ENCODE measurements around the gene SCARB2.

The SCARB2 gene

DNA sequence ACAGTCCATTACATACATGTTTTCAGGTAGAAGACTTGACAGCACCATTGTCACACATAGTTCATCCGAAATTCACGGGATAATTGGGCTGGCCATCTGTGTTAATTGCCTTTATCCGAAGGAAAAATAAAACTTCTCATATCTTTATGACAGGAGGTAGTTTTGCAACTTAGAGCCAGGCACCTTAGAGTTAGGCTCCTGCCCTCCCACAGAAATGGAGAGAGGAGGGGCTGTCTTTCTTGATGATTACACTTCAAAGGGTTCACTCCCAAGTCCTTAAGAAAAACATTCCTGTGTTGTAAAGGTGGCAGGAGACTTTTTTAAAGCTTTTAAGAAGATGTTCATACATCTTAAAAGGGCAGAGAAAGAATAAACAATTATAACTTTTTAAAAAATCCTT, 10.5 kb upstream of the SCARB2 start:
- no peak for DNase-seq (ENCODE audit: low spot score)

DNA sequence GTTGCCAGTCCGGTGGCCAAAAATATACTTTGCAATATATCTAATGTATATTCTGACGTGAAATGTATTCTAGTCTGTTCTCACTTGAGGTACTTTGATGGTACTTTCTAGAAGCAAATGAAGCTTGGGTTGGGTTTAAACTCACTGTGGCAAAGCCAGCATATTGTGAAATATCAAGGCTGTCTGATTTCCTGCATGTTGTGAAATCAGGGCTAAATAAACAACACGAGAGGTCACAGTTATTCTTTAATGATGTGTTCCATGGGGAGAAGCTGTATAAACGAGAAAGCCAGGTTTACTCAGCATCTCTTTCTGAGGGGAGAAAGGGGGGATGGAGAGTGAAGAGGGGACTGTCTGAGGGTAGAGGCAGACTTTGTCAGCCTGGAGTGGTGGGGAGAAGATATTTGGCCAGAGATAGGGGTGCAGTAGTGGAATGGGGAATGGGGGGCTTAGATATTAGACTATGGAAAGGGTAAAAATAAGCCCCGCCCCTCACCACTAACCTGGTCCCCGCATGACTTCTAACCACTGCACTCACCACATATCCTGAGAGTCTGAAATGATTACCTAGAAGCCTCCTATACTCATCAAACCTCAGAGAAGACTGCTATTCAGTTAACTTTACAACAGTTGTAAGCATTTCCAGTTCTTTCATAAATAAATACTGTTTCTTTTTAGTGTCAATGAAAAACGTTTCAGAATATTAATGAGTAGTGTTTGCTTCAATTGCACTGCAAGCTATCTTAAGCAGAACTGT, 5.9 kb upstream of the SCARB2 start:
- DNase-seq (ENCODE audit: low spot score): no peak

DNA sequence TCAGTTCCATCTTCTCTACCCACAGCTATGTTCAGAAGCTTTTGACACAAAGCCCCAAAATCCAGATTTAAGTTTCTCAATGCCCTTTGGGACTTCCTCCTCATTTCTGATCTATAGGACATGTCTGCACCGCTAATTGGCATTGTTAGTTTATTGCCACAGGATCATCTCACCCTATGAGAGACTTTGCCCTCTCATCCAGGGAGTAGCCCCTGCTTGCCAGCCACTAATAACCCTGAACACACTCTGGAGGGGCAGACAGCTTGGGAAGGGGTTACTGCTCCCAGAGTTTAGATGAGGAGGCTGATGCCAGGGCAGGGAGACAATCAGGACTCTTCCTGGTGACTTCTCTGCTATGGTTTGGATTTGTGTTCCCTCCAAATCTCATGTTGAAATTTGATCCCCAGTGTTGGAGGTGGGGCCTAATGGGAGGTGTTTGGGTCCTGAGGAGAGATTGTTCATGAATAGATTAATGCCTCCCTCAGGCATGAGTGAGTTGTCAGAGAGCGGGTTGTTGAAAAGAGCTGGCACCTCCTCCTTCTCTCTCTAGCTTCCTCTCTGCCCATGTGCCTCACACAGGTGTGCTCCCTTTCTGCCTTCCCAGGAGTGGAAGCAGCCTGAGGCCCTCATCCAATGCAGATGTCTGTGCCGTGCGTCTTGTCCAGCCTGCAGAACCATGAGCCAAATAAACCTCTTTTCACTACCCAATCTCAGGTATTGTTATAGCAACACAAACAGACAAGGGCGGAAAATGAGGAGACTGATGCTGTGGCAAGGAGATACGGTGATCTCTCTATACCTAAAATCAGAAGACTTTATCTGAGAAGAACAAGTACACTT, 3.6 kb upstream of the SCARB2 start:
- no peak for DNase-seq (ENCODE audit: low spot score)

DNA sequence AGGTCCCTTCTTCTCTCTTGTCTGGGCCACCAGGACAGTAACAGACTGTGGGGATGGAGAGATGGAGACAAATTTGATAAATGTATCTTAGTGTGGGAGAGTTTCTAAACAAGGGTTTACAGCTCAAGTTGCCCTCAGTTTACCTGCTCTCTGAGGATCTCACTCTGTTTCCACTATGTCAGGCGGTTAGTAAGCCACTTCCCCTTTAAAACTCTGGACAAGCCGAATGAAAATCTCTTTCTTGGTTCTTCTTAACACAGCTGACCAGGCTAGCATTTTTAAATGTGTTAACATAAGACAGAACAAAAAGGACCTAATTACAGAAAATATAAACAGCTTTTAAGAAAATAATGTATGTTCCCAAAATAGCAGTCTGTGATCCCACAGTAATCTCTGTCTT, 2.9 kb upstream of the SCARB2 start:
- no peak for DNase-seq (ENCODE audit: low spot score)

DNA sequence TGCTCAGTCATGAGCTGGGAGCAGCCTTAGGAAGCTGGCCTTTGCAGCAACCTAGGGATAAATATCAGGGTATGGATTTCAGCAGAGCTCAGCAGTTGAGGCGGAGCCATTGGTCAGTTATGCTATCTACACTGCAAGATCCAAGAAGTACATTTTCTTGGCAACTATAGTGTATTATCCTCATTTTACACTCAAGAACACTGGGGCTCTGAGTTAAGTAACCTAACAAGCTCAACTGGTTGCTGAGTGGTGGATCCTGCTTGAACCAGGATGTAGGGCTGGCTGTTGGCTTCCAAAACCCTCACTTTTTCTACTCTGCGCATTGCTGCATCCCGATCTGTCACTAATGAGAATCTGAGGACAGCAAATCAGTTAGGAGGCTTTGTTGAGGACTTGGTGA, 1.5 kb upstream of the SCARB2 start:
- DNase-seq (ENCODE audit: low spot score): no peak

DNA sequence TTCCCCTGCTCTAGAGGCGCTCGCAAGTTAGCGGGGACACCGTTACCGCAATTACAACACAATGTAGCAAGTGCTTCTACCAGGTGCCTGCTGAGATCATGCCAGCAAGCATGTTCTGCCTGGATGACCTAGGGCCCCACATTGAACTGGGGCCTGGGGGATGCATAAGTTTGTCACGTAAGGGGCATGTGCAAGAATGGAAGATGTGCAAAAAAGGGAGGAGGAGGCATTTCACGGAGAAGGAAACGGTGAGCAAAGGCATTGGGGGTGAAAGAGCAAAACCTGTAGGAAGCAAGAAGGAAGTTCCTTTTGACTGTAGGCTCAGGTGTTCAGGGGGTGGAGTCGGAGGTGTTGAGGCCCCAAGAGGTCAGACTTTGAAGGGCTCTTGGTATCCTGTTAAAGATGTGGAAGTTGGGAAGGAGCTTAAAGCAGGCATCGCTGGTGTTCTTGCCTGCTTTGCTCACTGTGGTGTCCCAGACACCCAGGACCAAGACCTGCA, 602 bp upstream of the SCARB2 start:
- DNase-seq (ENCODE audit: low spot score): no peak

DNA sequence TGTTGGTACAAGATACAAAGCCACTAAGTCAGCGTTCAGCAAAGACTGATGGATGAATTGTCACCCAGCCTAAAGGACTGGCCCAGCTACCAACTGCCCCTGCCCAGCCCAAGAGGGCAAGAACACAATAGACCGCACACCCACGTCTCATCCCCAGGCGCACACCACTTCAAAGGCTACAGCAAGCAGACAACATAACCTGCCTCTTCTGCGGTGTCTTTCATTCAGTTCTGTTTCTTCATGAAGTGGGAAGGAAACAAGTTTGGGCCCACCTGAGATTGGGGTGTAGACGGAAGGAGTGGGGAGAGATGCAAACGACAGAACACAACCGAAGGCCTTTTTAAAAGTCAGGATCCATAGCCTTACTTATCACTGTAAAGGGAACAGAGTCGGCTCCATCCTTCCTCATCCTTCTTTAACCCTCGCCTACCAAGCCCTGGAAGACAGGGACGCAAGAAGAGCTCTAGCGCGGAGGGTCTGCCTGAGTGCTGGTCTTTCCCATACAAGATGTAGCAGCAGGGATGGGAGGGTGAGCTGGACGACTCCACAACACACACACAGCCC, 691 bp downstream of the SCARB2 start:
- no peak for DNase-seq (ENCODE audit: low spot score)

DNA sequence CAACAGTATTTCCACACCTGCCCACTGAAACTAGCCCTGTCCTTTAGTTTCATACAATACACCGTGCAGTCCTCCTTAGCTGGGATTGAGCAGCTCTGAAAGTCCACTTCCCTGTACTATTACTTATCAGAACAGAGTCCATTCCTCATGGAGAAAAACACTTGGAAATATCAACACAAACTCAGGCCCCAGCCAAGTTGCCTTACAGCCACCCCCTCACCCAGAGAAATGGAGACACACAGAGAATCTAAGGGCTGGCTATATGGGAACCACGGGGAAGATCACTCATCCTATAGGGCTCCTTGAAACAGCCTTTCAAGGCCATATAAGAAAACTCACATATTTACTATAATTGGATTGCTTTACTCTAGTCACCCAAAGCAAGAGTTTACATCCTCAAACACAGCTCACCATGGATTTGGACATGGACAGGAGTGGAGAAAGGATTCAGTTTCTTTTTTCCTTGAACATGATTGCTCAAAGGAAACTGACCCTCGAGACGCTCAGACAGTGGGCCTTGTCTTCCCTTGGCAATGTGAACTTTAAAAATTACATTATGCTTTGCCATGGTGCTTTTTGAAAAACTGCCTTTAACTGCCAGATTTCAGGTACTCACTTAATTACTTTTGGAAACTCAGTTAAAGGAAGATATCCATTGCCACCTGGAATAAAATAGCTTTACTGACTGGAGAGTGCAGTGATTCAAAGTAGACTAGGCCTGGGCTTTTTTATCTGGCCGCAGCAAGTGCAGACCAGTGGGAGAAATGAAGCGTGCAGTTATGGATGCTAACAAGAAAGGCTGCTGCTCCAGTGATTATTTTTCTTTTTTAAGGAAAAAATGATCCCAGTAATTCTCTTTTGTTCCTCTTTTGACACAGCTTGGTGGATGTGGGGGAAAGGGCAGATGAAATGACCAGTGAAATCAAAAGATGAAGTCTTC, 1.6 kb downstream of the SCARB2 start:
- no peak for DNase-seq (ENCODE audit: low spot score)

DNA sequence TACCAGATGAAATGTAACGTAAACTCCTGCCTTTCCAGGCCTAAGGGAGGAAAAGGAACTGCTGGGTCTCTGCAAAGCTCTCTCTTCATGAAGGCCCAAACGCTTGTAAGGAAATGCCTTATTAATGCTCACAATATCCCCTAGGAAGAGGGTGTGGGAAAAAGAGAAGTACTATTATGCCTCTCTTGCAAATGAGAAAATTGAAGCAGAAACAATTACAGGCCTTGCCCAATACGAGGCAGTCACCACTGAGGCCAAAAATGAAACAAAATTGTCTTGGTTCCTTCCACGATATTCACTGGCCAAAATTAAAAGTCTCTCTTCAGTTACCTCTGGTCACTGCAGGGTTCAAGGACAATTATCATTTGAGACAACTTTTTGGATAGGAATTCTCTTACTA, 3.2 kb downstream of the SCARB2 start:
- no peak for DNase-seq (ENCODE audit: low spot score)

DNA sequence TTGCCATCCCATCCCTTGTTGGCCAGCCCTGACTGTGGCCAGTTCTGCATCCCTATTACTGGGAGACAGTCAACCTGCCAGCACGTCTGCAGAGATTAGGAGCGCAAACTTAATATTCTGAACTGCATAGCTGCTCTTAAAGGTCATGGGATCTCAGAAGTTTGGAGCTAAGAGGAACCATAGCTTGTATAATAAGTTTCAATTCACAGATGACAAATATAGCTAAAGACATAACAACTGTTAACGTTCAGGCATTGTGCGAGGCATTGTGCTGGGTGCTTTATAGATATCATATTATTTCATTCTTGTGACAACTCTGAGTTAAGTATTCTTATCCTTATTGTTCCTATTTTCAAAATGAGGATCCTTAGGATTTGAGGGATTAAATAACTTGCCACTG, 3.7 kb downstream of the SCARB2 start:
- no peak for DNase-seq (ENCODE audit: low spot score)

DNA sequence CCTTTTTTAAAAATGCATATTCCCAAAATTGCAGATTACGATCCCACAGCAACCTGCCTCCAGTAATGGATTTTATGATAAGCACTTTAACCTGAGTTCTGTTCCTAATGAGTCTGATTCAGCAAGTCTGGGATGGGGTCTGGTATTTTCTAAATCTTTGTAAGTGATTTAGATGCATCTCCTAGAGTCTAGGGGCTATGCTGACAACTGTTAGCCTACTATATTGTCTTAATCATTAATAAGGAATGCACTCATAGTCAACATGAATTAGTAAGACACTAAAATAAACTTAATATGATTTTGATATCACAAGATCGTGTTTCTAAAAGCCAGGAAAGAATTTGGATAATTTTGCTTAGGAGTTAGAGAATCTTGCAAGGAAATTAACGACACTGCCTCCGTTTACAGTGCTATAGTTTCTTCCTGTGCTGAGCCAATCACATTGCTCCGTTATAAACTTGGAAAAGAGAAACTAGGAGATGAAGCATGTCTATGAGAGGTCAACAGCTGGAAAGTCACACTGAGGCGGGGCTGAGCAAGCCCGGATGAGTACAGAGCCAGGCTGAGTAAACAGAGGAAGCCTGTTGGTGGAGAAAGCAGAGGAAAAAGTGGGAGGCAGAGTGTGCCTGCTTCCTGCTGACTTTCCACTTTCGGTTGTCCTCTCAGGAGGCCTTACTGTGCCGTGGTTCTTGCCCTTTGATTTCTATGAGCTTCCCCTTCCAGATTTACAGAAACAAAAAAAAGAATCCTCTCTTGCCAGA, 5.4 kb downstream of the SCARB2 start:
- DNase-seq (ENCODE audit: low spot score): peak; percentile 94

DNA sequence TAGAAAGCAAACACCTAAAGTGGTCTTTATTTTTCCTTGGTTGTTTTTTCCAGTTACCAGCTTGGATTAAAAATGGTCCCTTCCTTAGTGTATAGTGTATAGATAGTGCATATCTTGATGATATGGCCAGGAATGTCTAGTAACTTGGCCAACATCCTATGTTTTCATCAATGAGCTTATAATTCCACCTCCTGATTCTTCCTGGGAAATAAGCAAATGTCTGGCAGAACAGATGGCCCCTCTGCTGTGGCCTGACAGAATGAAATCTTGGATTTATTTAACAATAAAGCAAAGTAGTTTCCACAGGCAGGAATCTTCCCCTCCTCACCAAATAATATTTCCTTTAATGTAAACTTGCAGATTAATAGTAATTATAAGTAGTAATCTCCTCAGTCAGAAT, 6.1 kb downstream of the SCARB2 start:
- DNase-seq (ENCODE audit: low spot score): no peak

DNA sequence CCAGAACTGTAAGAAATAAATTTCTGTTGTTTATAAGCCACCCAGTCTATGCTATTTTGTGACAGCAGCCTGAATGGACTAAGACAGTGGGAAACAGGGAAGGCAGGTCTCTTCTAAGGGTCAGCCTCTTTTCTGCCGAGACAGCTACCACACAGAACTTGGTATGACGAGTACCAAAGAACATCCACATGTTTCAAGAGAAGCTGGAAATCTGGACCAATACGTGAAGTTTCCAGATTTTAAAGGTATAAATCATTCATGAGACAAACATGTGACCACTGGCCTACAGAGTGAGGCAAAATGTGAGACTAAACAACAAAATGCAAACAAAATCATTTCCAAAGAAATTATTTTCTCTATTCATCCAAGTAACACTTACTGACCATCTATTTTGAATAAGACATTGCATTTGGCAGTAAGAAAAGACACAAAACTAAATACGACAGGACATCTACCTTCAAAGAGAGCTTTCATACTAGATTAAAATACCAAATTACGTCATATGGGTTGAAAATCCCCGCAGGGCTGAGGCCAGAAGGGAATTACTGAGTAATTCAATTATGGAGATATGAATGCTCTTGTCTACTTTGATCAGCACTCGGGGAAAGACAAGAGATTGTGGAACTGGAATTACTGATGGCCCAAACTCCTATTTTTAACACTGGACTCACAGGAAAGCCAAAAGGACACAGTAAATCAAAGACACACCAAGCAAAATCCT, 7.2 kb downstream of the SCARB2 start:
- no peak for DNase-seq (ENCODE audit: low spot score)

DNA sequence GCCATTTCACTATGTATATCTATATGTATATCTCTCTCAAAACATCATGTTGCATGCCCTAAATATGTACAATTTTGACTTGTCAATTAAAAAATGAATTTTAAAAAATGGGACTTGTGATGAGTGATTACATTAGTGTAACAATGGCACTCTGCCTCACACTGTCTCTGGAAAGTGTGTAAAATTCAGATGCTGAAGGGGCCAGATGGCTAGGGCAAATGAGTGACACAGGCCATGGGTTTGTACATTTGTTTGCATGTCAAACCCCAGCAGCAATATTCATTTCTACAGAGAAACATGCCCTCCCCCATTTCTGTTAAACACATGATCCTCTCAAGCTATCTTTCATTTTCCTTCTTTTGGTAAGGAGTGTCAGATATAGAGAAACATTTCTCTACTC, 8.1 kb downstream of the SCARB2 start:
- no peak for DNase-seq (ENCODE audit: low spot score)

DNA sequence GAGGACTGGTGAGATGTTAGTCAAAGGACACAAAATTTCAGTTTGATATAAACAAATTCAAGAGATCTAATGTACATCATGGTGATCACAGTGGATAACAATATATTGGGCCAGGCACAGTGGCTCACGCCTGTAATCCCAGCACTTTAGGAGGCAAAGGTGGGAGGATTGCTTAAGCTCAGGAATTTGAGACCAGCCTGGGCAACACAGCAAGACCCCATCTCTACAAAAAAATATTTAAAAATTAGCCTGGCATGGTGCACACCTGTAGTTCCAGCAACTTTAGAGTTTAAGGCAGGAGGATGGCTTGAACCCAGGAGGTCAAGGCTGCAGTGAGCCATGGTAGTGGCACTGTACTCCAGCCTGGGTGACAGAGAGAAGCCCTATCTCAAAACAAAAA, 8.7 kb downstream of the SCARB2 start:
- DNase-seq (ENCODE audit: low spot score): no peak

DNA sequence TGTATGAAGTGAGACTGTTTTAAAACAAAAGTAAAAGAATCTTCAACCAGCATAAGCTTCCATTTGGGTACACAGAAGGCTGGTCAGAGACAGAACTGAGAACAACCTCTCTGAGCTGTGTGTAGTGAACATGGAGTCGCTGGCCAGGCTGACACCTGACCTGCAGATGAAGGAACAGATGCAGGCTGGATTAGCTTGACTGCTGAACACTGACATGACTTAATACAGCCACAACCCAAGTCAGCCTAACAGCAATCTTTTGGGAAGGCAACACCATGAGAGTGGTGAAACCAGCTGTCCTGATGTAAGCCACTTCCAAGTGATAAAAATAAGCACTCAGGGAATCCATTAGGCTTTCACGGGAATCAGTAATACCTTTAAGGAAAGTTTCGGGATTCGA, 10.1 kb downstream of the SCARB2 start:
- DNase-seq (ENCODE audit: low spot score): no peak

DNA sequence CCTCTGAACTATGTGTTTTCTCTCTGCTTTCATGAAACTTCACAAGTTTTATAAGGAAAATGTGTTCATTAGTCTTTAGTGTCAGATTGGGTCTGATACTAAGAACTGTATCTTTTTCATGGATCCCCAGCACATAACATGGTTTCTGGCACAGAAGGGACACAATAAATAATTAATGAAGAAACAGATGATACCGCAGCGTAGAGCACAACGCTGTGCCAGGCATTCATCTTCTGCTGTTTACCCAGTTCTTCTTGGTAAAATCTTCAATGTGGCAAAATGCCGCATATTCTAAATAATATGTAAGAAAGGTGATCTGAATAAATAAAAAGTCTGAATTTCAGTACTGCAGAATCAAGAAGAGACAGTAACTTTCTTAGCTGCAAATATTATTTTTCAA, 12.3 kb downstream of the SCARB2 start:
- no peak for DNase-seq (ENCODE audit: low spot score)

DNA sequence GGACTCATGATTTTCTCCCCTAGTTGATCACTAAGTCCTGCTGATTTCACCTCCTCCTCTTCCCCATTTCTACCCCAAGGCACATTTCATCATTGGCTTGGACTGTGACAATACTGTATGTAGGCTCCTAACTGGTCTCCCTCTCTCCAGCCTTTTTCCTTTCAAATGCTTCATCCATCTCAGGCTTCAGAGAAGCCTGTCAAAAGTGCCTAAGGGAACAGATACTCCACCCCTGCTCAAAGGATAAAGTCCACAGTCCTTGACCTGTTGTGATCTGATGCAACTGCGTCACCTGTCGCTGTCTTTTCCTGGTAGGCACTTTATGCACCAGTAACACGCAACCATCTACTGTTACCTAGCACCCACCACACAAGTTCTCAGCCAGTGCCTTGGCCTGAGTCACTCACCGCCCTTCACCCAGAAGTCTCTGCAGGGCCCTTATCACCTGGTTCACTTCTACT, 12.8 kb downstream of the SCARB2 start:
- DNase-seq (ENCODE audit: low spot score): no peak

DNA sequence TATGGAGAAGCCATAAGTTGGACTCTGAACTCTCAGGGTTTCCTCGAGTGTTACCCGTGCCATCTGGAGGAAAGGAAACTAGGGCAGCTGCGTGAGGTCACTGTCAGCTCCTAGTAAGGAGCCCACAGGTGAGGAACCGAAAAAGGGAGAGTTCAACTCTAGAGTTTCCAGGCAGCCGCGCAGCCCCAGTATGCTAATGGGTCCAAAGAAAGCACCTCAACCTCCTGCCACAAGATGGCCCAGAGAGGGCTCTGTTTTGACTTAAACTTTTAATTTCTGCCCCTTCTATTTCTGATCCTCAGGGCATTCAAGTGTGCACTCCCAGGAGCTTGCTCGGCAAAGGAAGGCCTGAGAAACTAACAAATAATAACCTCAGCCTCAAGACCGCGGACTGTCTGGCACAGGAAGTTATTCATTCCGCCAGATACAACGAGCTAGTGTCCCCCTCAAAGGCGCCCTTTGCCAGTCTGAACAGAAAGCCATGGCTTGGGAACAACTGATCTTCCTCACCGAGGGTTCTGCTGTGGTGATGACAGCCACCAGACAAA, 13.9 kb downstream of the SCARB2 start:
- DNase-seq (ENCODE audit: low spot score): peak; percentile 55

All from kidney capillary endothelial cell (primary cell).